GM19328 (cell line): ENCODE results near the gene MYL12A.

Experiments
- ATAC-seq: cut with Tn5 transposase; IDR thresholded peaks from one replicate; pipeline ENCODE4 v1.9.1; 2021; ENCODE audit warnings: mild to moderate bottlenecking, moderate library complexity; ENCODE audit not compliant: unreplicated experiment

Gene MYL12A

GRCh38 chr18:3224223-3224622 lies 23.4 kb upstream of the MYL12A start:
- no peak for ATAC-seq

GRCh38 chr18:3225588-3225987 lies 22.0 kb upstream of the MYL12A start:
- no peak for ATAC-seq

- ATAC-seq = no peak
These were observed 21.6 kb upstream of the MYL12A start for GRCh38 chr18:3226048-3226447.

GRCh38 chr18:3230401-3231334 lies 16.9 kb upstream of the MYL12A start:
- no peak for ATAC-seq

GRCh38 chr18:3233004-3233403 lies 14.6 kb upstream of the MYL12A start:
- ATAC-seq = no peak

GRCh38 chr18:3233433-3234168 lies 14.0 kb upstream of the MYL12A start:
- ATAC-seq = no peak

- ATAC-seq = no peak
These were observed 13.1 kb upstream of the MYL12A start for GRCh38 chr18:3234457-3234856.

- ATAC-seq = no peak
These were observed 11.8 kb upstream of the MYL12A start for GRCh38 chr18:3235846-3236245.

GRCh38 chr18:3236470-3236869 lies 11.1 kb upstream of the MYL12A start:
- ATAC-seq = no peak

GRCh38 chr18:3238742-3239141 lies 8.9 kb upstream of the MYL12A start:
- no peak for ATAC-seq

GRCh38 chr18:3245185-3245564 lies 2.4 kb upstream of the MYL12A start:
- ATAC-seq = no peak

GRCh38 chr18:3245853-3246634 lies 1.6 kb upstream of the MYL12A start:
- peak; percentile 39 for ATAC-seq

- no peak for ATAC-seq
These were observed 864 bp upstream of the MYL12A start for GRCh38 chr18:3246635-3247239.

GRCh38 chr18:3248062-3248657 lies 559 bp downstream of the MYL12A start:
- no peak for ATAC-seq

- no peak for ATAC-seq
These were observed 1.2 kb downstream of the MYL12A start for GRCh38 chr18:3248658-3249359.

- no peak for ATAC-seq
These were observed 2.9 kb downstream of the MYL12A start for GRCh38 chr18:3250237-3251107.

GRCh38 chr18:3251249-3251962 lies 3.8 kb downstream of the MYL12A start:
- ATAC-seq = no peak

- ATAC-seq = no peak
These were observed 4.3 kb downstream of the MYL12A start for GRCh38 chr18:3251963-3252277.
